SIG-M5 treated with dmso at 0.1 percent for 504 hours (cell line): Measurements from ENCODE around the gene ZCCHC9.

Experiments used
- DNase-seq: peaks from one replicate; lab custom pipeline; 2025; ENCODE audit not compliant: unreplicated experiment; lab: John Stamatoyannopoulos, UW

Gene ZCCHC9

DNA sequence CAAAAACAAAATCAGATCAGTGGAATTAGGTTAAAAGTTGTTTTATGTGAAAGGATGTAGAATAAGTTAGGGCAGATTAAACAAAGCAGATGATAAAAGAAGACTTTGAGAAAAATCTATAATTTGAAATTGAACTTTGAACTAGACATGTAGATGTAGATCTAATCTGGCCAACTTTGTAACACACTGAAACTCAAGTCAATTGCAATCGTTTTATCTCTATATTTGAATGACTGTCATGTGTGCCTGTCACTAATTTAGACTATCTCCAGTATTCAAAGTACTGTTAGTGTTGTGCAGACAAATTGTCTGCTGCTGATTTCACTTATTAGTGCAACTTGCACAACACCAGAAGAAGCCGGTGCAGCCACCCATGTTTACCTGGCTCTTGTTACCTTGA is 52.7 kb downstream of the ZCCHC9 start:
- no peak for DNase-seq

- DNase-seq, result no peak
Measured at GRCh38 chr5:81355291-81356251, 54.2 kb downstream of the ZCCHC9 start.

- no peak for DNase-seq
Measured at GRCh38 chr5:81359108-81359507, 57.7 kb downstream of the ZCCHC9 start.

DNA sequence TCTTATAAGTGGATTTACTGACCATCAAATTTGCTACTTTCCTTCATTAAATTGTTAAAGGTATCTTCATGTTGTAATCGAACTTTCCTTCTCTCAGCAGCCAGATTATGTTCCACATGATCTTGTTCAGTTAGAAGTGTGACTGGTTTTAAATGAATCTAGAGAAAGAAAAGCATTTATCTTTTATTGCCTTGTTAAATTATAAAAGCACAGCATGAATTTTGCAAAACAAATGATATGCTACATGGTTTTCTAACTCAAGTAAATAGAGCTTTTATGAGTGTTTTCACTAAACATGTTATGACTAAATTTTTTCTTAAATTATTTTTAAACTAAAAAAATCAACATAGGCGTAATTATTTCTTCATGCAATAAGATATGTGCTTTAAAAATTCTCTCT is 58.5 kb downstream of the ZCCHC9 start:
- no peak for DNase-seq

DNA sequence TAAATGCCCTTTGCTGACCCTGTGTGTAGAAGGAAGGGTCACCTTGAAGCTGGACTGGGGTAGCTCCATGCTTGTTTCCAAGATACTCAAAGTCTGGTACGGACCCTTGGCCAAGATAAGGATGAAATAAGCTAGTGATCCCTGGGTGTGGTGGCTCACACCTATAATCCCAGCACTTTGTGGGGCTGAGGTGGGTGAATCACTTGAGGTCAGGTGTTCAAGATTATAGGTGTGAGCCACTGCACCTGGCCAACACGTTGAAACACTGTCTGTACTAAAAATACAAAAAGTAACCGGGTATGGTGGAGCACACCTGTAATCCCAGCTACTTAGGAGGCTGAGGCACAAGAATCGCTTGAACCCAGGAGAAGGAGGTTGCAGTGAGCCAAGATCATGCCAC is 59.3 kb downstream of the ZCCHC9 start:
- DNase-seq, result no peak

- DNase-seq, result no peak
Measured at GRCh38 chr5:81361600-81361999, 60.2 kb downstream of the ZCCHC9 start.
